ENCODE data around the gene RTL1. TPM values are rescaled to one million over a fixed set of nuclear protein-coding genes. Genes with fewer than 3 reads are reported as not detected.

RTL1 gene
- total and polyA plus RNA-seq, 10 of the 15 experiments (the other 5 are each of a cell fraction or from before 2014, with no cell fraction given) = not detected

- TF ChIP-seq SPI1 (IDR thresholded peaks at IDR 0.05; ENCODE audit: borderline replicate concordance, insufficient read depth, low read depth, low read length) = no peak
- no peak for TF ChIP-seq E2F8 (IDR thresholded peaks at IDR 0.05; ENCODE audit: low read depth, partially characterized antibody)
- TF ChIP-seq CTCF (IDR thresholded peaks at IDR 0.05 in 2 of 3, conservative IDR thresholded peaks at IDR 0.05 in 1 of 3; ENCODE audit: control insufficient read depth in 2 of 3, extremely low read depth in 1 of 3, insufficient read depth in 1 of 3, low read depth in 3 of 3, low read length in 3 of 3) = no peak
- no peak for TF ChIP-seq HSF1 (IDR thresholded peaks at IDR 0.05; ENCODE audit: low read depth, low read length)
Measured at GRCh38 chr14:100911665-100912316, 8.3 kb upstream of the RTL1 start (continued).

Data from GM12878 (cell line).